Esophagus muscularis mucosa (tissue), 4 donors: Measurements from ENCODE around the gene C2orf78. TPM values are rescaled to one million over a fixed set of nuclear protein-coding genes. Genes with fewer than 3 reads are reported as not detected.
"Not testable (repeated sequence)": the region's sequence is repeated elsewhere in the genome, so short reads cannot be mapped to it uniquely, and the experiment has no call there.

Source experiments
- DNase-seq: peaks from one replicate; pipeline ENCODE4 v3.0.0-alpha.2; 2017; ENCODE audit errors: extremely low spot score
- H3K27ac ChIP-seq, 4 donors: fragments of 200-600 bp; sonication (generic); replicated peaks in 1 of 4; 1 replicate in 3 of 4; 2 replicates in 1 of 4; pipeline ENCODE4 v1.5.1; 2016 to 2019; ENCODE audit warnings: mild to moderate bottlenecking in 1 of 4
- H3K27me3 ChIP-seq, 4 donors: fragments of 200-600 bp; sonication (generic); one replicate each; pipeline versions ENCODE4 v1.5.1 to v1.6.0; 2016 to 2019
- H3K36me3 ChIP-seq, 4 donors: fragments of 200-600 bp; sonication (generic); one replicate each; pipeline ENCODE4 v1.5.1; 2016 to 2019
- H3K4me1 ChIP-seq, 4 donors: fragments of 200-600 bp; sonication (generic); one replicate each; pipeline ENCODE4 v1.5.1; 2016 to 2019
- H3K4me3 ChIP-seq, 4 donors: fragments of 200-600 bp; sonication (generic); 1 replicate in 2 of 4; 2 replicates in 2 of 4; pipeline ENCODE4 v1.5.1; 2016 to 2019; ENCODE audit warnings: mild to moderate bottlenecking in 4 of 4, moderate library complexity in 1 of 4
- H3K9me3 ChIP-seq, 4 donors: fragments of 200-600 bp; sonication (generic); 1 replicate in 3 of 4; 2 replicates in 1 of 4; pipeline ENCODE4 v1.5.1; 2016 to 2019
- CTCF ChIP-seq, 3 experiments: fragments of 200-600 bp in 2 of 3; fragments of 450-650 bp in 1 of 3; sonication (generic) in 2 of 3; IDR thresholded peaks; one replicate each; pipeline ENCODE4 v1.5.1; 2017 to 2019; ENCODE audit warnings: antibody characterized with exemption in 3 of 3, mild to moderate bottlenecking in 2 of 3, moderate library complexity in 1 of 3
- EP300 ChIP-seq: sonication (generic); formaldehyde crosslinking; IDR thresholded peaks from one replicate; pipeline ENCODE4 v1.6.1; 2017; ENCODE audit warnings: antibody characterized with exemption
- POLR2A ChIP-seq: fragments of 450-650 bp; IDR thresholded peaks from one replicate; pipeline ENCODE4 v1.6.1; 2017; ENCODE audit warnings: antibody characterized with exemption, moderate library complexity, mild to moderate bottlenecking, low read depth
- POLR2AphosphoS5 ChIP-seq, 2 donors: sonication (generic); formaldehyde crosslinking; IDR thresholded peaks; one replicate each; pipeline ENCODE4 v1.6.1; 2017; ENCODE audit warnings: antibody characterized with exemption in 2 of 2
- WGBS: methylation state at CpG from one replicate; pipeline ENCODE4 v1.1.5; 2018; 5-methylcytosine and 5-hydroxymethylcytosine counted together
- intact Hi-C: fragments of 100-400 bp; cut with DNase I; formaldehyde crosslinking; loops from one replicate; pipeline ENCODE4 v1.15.1; 2023
- total RNA-seq, 4 donors: library from RNA; depleted of rRNA; stranded (reverse); fragments of >200 nt; gene quantifications; one replicate each; pipeline versions ENCODE4 v1.1.0 to v1.2.1, GENCODE V29; 2016

Gene C2orf78
- total RNA-seq, 4 donors from 2014 or later: not detected

GRCh38 chr2:73746015-73746876 lies 37.7 kb upstream of the C2orf78 start:
- 91% methylated on average over 11 of the region's 11 CpGs for WGBS
- intact Hi-C loops: no loop called here
- no peaks in the 10 kb centered on the region for H3K9me3 ChIP-seq
- H3K27me3 ChIP-seq: no peaks in the 10 kb centered on the region
- no peak for DNase-seq
- no peak overlapping the region for H3K4me3 ChIP-seq
- H3K36me3 ChIP-seq: peaks cover 3 to 70% (median 44%) of the 10 kb centered on the region in 4 donors
- TF ChIP-seq POLR2AphosphoS5 (IDR thresholded peaks at IDR 0.05) (no peak), CTCF (IDR thresholded peaks at IDR 0.05) (no peak)
- no peaks in the 10 kb centered on the region for H3K4me1 ChIP-seq
- H3K27ac ChIP-seq: no peak overlapping the region

GRCh38 chr2:73746877-73747208 lies 37.1 kb upstream of the C2orf78 start:
- no peak for DNase-seq
- H3K4me1 ChIP-seq: no peaks in the 10 kb centered on the region
- intact Hi-C loops: no loop called here
- no peak overlapping the region for H3K27ac ChIP-seq
- no peaks in the 10 kb centered on the region for H3K27me3 ChIP-seq
- no peaks in the 10 kb centered on the region for H3K9me3 ChIP-seq
- TF ChIP-seq POLR2A: no peak
- TF ChIP-seq CTCF (IDR thresholded peaks at IDR 0.05): no peak
- TF ChIP-seq EP300: no peak
- TF ChIP-seq POLR2AphosphoS5 (IDR thresholded peaks at IDR 0.05): no peak
- H3K36me3 ChIP-seq: peaks cover 3 to 70% (median 42%) of the 10 kb centered on the region in 4 donors
- 85% methylated on average over 3 of the region's 3 CpGs for WGBS
- H3K4me3 ChIP-seq: no peak overlapping the region

- no peak for TF ChIP-seq POLR2AphosphoS5 (IDR thresholded peaks at IDR 0.05)
- no peak for TF ChIP-seq EP300
- no peak for TF ChIP-seq POLR2A
- no peak for TF ChIP-seq CTCF (IDR thresholded peaks at IDR 0.05)
- DNase-seq: no peak
- H3K4me1 ChIP-seq: no peaks in the 10 kb centered on the region
- intact Hi-C loops: no loop called here
- H3K27me3 ChIP-seq: no peaks in the 10 kb centered on the region
- peaks cover 3 to 76% (median 52%) of the 10 kb centered on the region in 4 donors for H3K36me3 ChIP-seq
- no peak overlapping the region for H3K27ac ChIP-seq
- WGBS: 91% methylated on average over 2 of the region's 2 CpGs
- no peak overlapping the region for H3K4me3 ChIP-seq
- no peaks in the 10 kb centered on the region for H3K9me3 ChIP-seq
These were observed 34.7 kb upstream of the C2orf78 start for GRCh38 chr2:73749314-73749713.

DNA sequence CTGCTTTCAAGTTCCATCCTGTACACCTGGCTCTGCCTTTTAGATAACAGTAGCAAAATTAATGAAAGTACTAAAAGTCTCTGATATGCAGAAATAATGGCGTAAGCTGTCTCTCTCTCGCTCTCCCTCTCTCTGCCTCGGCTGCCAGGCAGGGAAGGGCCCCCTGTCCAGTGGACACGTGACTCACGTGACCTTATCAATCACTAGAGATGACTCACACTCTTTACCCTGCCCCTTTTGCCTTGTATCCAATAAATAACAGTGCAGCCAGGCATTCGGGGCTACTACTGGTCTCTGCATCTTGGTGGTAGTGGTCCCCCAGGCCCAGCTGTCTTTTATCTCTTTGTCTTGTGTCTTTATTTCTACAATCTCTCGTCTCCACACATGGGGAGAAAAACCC lies 29.7 kb upstream of the C2orf78 start:
- intact Hi-C loops, H3K9me3 ChIP-seq, DNase-seq, H3K27ac ChIP-seq, H3K27me3 ChIP-seq, H3K4me3 ChIP-seq, H3K4me1 ChIP-seq: not testable (repeated sequence)
- WGBS: 95% methylated on average over 7 of the region's 7 CpGs
- H3K36me3 ChIP-seq: peaks cover 4 to 83% (median 62%) of the 10 kb centered on the region in 4 donors

GRCh38 chr2:73759285-73759764 lies 24.7 kb upstream of the C2orf78 start:
- 21% methylated on average over 2 of the region's 3 CpGs for WGBS
- intact Hi-C loops: no loop called here
- no peak overlapping the region for H3K27ac ChIP-seq
- H3K4me1 ChIP-seq: peaks cover 15 to 21% (median 16%) of the 10 kb centered on the region in 4 donors
- DNase-seq: no peak
- H3K4me3 ChIP-seq: no peak overlapping the region
- peaks cover 24 to 84% (median 59%) of the 10 kb centered on the region in 4 donors for H3K36me3 ChIP-seq
- TF ChIP-seq CTCF (IDR thresholded peaks at IDR 0.05) (no peak), POLR2AphosphoS5 (IDR thresholded peaks at IDR 0.05) (no peak), POLR2A (no peak), EP300 (no peak)
- H3K9me3 ChIP-seq: no peaks in the 10 kb centered on the region
- no peaks in the 10 kb centered on the region for H3K27me3 ChIP-seq
